IMR-90 (cell line): ENCODE data around the gene PDE4B. TPM values are rescaled to one million over a fixed set of nuclear protein-coding genes. Genes with fewer than 3 reads are reported as not detected.

Source experiments
- ATAC-seq: fragments of 200-7000 bp; cut with Tn5 transposase; 2 replicates; pipeline ENCODE4 v1.9.1; 2020; ENCODE audit warnings: low read depth, mild to moderate bottlenecking, moderate library complexity
- BruUV-seq: library from RNA; stranded (reverse); fragments of 400-500 nt; replicated peaks from 2 replicates; lab custom pipeline; 2021; lab: Mats Ljungman, UMichigan
- CTCF ChIA-PET: fragments of 300-600 bp; formaldehyde crosslinking; extraction: SDS; loops from one replicate; lab custom pipeline; 2021; ENCODE audit warnings: antibody characterized with exemption; lab: Yijun Ruan, JAX
- POLR2A ChIA-PET: fragments of 300-600 bp; sonication (Branson Sonifier 250); formaldehyde crosslinking; loops from one replicate; lab custom pipeline; 2022; ENCODE audit warnings: antibody characterized with exemption; ENCODE audit not compliant: unreplicated experiment; lab: Charles Lee
- DNase-seq: peaks from one replicate; pipeline ENCODE4 v3.0.0; 2013
- H2AFZ ChIP-seq: replicated peaks from 2 replicates; pipeline ENCODE3; 2013; ENCODE audit warnings: low read length, mild to moderate bottlenecking; ENCODE audit not compliant: poor library complexity
- H2AK5ac ChIP-seq: 2 replicates; pipeline ENCODE4 v1.6.1; 2013; ENCODE audit warnings: low read depth, low read length, inconsistent platforms
- H2AK9ac ChIP-seq: replicated peaks from 2 replicates; pipeline ENCODE3; 2013; ENCODE audit warnings: mild to moderate bottlenecking, low read depth, low read length, moderate library complexity; ENCODE audit not compliant: poor library complexity
- H2BK120ac ChIP-seq: 2 replicates; pipeline ENCODE4 v1.6.1; 2013; ENCODE audit warnings: low read depth, low read length, inconsistent platforms
- H2BK15ac ChIP-seq: 3 replicates; pipeline ENCODE4 v1.6.1; 2013; ENCODE audit warnings: low read depth, low read length, inconsistent platforms
- H2BK20ac ChIP-seq: 2 replicates; pipeline ENCODE4 v1.6.1; 2013; ENCODE audit warnings: low read depth, mild to moderate bottlenecking, inconsistent platforms, low read length, moderate library complexity
- H2BK5ac ChIP-seq: 2 replicates; pipeline ENCODE4 v1.6.1; 2013; ENCODE audit warnings: mild to moderate bottlenecking, low read depth, low read length, inconsistent platforms; ENCODE audit not compliant: poor library complexity, severe bottlenecking
- H3K14ac ChIP-seq: replicated peaks from 2 replicates; pipeline ENCODE4 v1.6.1; 2013; ENCODE audit warnings: low read depth, low read length, inconsistent platforms
- H3K18ac ChIP-seq: 2 replicates; pipeline ENCODE4 v1.6.1; 2013; ENCODE audit warnings: low read depth, low read length, control low read depth
- H3K23ac ChIP-seq: 2 replicates; pipeline ENCODE4 v1.6.1; 2013; ENCODE audit warnings: low read depth, low read length, inconsistent platforms
- H3K27ac ChIP-seq: 2 replicates; pipeline ENCODE4 v1.5.1; 2013; ENCODE audit warnings: mild to moderate bottlenecking, control low read depth, low read length; ENCODE audit not compliant: insufficient read depth
- H3K27me3 ChIP-seq: 2 replicates; pipeline ENCODE4 v1.6.1; 2013; ENCODE audit warnings: low read length; ENCODE audit not compliant: control insufficient read depth, insufficient read depth
- H3K36me3 ChIP-seq: 2 replicates; pipeline ENCODE4 v1.6.1; 2013; ENCODE audit warnings: low read length, mixed read lengths; ENCODE audit not compliant: control insufficient read depth, insufficient read depth
- H3K4ac ChIP-seq: 2 replicates; pipeline ENCODE4 v1.6.1; 2013; ENCODE audit warnings: low read depth, low read length, inconsistent platforms
- H3K4me1 ChIP-seq: 2 replicates; pipeline ENCODE4 v1.6.1; 2013; ENCODE audit warnings: low read length, mixed read lengths; ENCODE audit not compliant: control insufficient read depth, insufficient read depth
- H3K4me2 ChIP-seq: 2 replicates; pipeline ENCODE4 v1.6.1; 2013; ENCODE audit warnings: low read depth, mild to moderate bottlenecking, control low read depth, low read length, moderate library complexity
- H3K4me3 ChIP-seq: 2 replicates; pipeline ENCODE4 v1.5.1; 2013; ENCODE audit warnings: low read depth, mild to moderate bottlenecking, control low read depth, low read length, moderate library complexity; ENCODE audit not compliant: insufficient read depth
- H3K56ac ChIP-seq: 2 replicates; pipeline ENCODE4 v1.6.1; 2013; ENCODE audit warnings: low read length, inconsistent platforms; ENCODE audit not compliant: insufficient read depth; ENCODE audit errors: extremely low read depth
- H3K79me1 ChIP-seq, 2 experiments: 2 replicates each; pipeline ENCODE4 v1.6.1; 2013; ENCODE audit warnings: low read length in 2 of 2, inconsistent platforms in 1 of 2, low read depth in 1 of 2
- H3K9ac ChIP-seq: 2 replicates; pipeline ENCODE4 v1.6.1; 2013; ENCODE audit warnings: low read depth, low read length, control low read depth
- H3K9me1 ChIP-seq: 2 replicates; pipeline ENCODE4 v1.6.1; 2013; ENCODE audit warnings: low read length, inconsistent platforms; ENCODE audit not compliant: insufficient read depth
- H3K9me3 ChIP-seq: 2 replicates; pipeline ENCODE4 v1.6.1; 2013; ENCODE audit warnings: low read length; ENCODE audit not compliant: control insufficient read depth, insufficient read depth
- H4K20me1 ChIP-seq: 2 replicates; pipeline ENCODE4 v1.6.1; 2013; ENCODE audit warnings: low read length, inconsistent platforms; ENCODE audit not compliant: insufficient read depth
- H4K5ac ChIP-seq: 2 replicates; pipeline ENCODE4 v1.6.1; 2013; ENCODE audit warnings: mild to moderate bottlenecking, low read depth, low read length, control low read depth
- H4K8ac ChIP-seq, 2 experiments: 2 replicates each; pipeline ENCODE4 v1.6.1; 2013; ENCODE audit warnings: low read depth in 2 of 2, low read length in 2 of 2, control low read depth in 1 of 2, inconsistent platforms in 1 of 2
- H4K91ac ChIP-seq: 2 replicates; pipeline ENCODE4 v1.6.1; 2013; ENCODE audit warnings: low read depth, low read length, inconsistent platforms; ENCODE audit not compliant: insufficient read depth
- BHLHE40 ChIP-seq: fragments of 150-350 bp; IDR thresholded peaks from 2 replicates; pipeline ENCODE4 v1.6.1; 2016; ENCODE audit warnings: mild to moderate bottlenecking, low read depth, low read length
- CEBPB ChIP-seq: IDR thresholded peaks from 2 replicates; pipeline ENCODE4 v1.6.1; 2012; ENCODE audit warnings: low read depth, low read length, improper control_type of control experiment
- CHD1 ChIP-seq: IDR thresholded peaks from 2 replicates; pipeline ENCODE4 v1.6.1; 2012; ENCODE audit warnings: low read depth, low read length, improper control_type of control experiment
- ELK1 ChIP-seq: fragments of 150-350 bp; IDR thresholded peaks from 2 replicates; pipeline ENCODE4 v1.6.1; 2016; ENCODE audit warnings: low read depth, mild to moderate bottlenecking, low read length, moderate library complexity, borderline replicate concordance
- FOS ChIP-seq: fragments of 150-350 bp; IDR thresholded peaks from 2 replicates; pipeline ENCODE4 v1.6.1; 2016; ENCODE audit warnings: low read depth, low read length
- MAFK ChIP-seq: IDR thresholded peaks from 2 replicates; pipeline ENCODE4 v1.6.1; 2012; ENCODE audit warnings: low read depth, low read length, improper control_type of control experiment
- MAZ ChIP-seq: IDR thresholded peaks from 2 replicates; pipeline ENCODE4 v1.6.1; 2012; ENCODE audit warnings: low read depth, mild to moderate bottlenecking, low read length, improper control_type of control experiment, moderate library complexity, borderline replicate concordance
- MXI1 ChIP-seq: IDR thresholded peaks from 2 replicates; pipeline ENCODE4 v1.6.1; 2012; ENCODE audit warnings: low read depth, mild to moderate bottlenecking, low read length, moderate library complexity, borderline replicate concordance
- NFE2L2 ChIP-seq: fragments of 150-350 bp; IDR thresholded peaks from 2 replicates; pipeline ENCODE4 v1.6.1; 2016; ENCODE audit warnings: low read depth, mild to moderate bottlenecking, low read length
- POLR2A ChIP-seq: IDR thresholded peaks from 2 replicates; pipeline ENCODE4 v1.6.1; 2012; ENCODE audit warnings: mild to moderate bottlenecking, low read depth, low read length
- RAD21 ChIP-seq: IDR thresholded peaks from 2 replicates; pipeline ENCODE4 v1.6.1; 2012; ENCODE audit warnings: low read length, improper control_type of control experiment
- RFX5 ChIP-seq: IDR thresholded peaks from 2 replicates; pipeline ENCODE4 v1.8.0; 2012; ENCODE audit warnings: low read depth, mild to moderate bottlenecking, low read length, moderate library complexity
- SMC3 ChIP-seq: fragments of 150-350 bp; IDR thresholded peaks from 2 replicates; pipeline ENCODE4 v1.6.1; 2016; ENCODE audit warnings: low read depth, mild to moderate bottlenecking, antibody characterized with exemption, low read length, moderate library complexity
- USF2 ChIP-seq: fragments of 150-350 bp; IDR thresholded peaks from 2 replicates; pipeline ENCODE4 v1.6.1; 2017; ENCODE audit warnings: mild to moderate bottlenecking, antibody characterized with exemption, low read length, low read depth
- WGBS, 2 experiments: methylation state at CpG; one replicate each; pipeline versions ENCODE4 v1.1.5 to v1.1.7; 2013; ENCODE audit warnings: missing lambda C conversion rate in 2 of 2; ENCODE audit not compliant: insufficient read length in 1 of 2; ENCODE audit errors: extremely low coverage in 2 of 2; 5-methylcytosine and 5-hydroxymethylcytosine counted together
- dilution Hi-C: fragments of 300-500 bp; cut with HindIII; formaldehyde crosslinking; loops from one replicate; pipeline ENCODE4 v1.14.3; 2018; ENCODE audit warnings: low sequenced_read_pairs; ENCODE audit not compliant: unreplicated experiment
- in situ Hi-C: fragments of 300-500 bp; cut with MboI; formaldehyde crosslinking; loops from 3 replicates; pipeline ENCODE4 v1.14.3; 2019; ENCODE audit warnings: low sequenced_read_pairs, inconsistent platforms, mixed read lengths
- intact Hi-C: fragments of 100-400 bp; cut with micrococcal nuclease; formaldehyde crosslinking; loops from 2 replicates; pipeline ENCODE4 v1.10.0; 2022
- polyA plus RNA-seq, 3 experiments: library from polyadenylated mRNA; depleted of rRNA; stranded (reverse); fragments of >200 nt; gene quantifications; 2 replicates each; pipeline ENCODE4 v1.2.3, GENCODE V29; 2012; ENCODE audit warnings: low replicate concordance in 1 of 3
- total RNA-seq: library from RNA; depleted of rRNA; stranded (reverse); fragments of >200 nt; gene quantifications from 2 replicates; pipeline ENCODE4 v1.2.3, GENCODE V29; 2012
- TF ChIP-seq, protein P1 (sequence below): conservative IDR thresholded peaks from 2 replicates; pipeline ENCODE4 v1.5.1; 2012; ENCODE audit warnings: mild to moderate bottlenecking, low read depth, low read length, improper control_type of control experiment

The PDE4B gene
- total and polyA plus RNA-seq, 2 of the 4 experiments (the other 2 are of a cell fraction) = 5.8 to 21.3 TPM

DNA sequence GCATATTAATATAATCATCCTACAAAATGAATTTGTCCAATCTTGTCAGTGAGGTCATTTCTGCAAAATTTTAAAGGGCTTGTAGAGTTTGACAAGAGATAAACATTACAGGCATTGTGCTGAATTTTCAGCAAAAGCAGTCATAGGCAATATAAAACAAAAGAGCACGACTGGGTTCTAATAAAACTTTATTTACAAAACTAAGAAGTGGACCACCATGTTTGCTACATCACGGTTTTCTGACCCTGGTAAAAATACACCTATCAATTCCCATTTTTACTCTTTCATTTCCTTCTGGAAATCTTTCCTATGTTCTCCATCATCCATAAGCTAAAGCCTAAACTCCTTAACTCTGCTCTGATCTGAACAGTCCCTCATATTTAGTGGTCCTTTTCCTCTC lies 511.4 kb downstream of the PDE4B start:
- DNase-seq (no peak), ATAC-seq (no peak)
- H4K8ac ChIP-seq = no peak overlapping the region
- no peaks in the 10 kb centered on the region for H3K9me3 ChIP-seq
- H2AFZ ChIP-seq = no peak overlapping the region
- dilution Hi-C loops = no loop called here
- H4K5ac ChIP-seq = no peak overlapping the region
- no peaks in the 10 kb centered on the region for H3K36me3 ChIP-seq
- H3K14ac ChIP-seq = no peak overlapping the region
- intact Hi-C loops = no loop called here
- no peak overlapping the region for H3K27ac ChIP-seq
- H2BK120ac ChIP-seq = no peak overlapping the region
- no peaks in the 10 kb centered on the region; the same call in 1 of the 2 replicates for H3K4me1 ChIP-seq
- TF ChIP-seq NFE2L2 (no peak), ELK1 (no peak), POLR2A (no peak), BHLHE40 (no peak), CHD1 (no peak), FOS (no peak), RAD21 (no peak), USF2 (no peak), CEBPB (no peak), MXI1 (no peak), MAFK (no peak), MAZ (no peak), RFX5 (no peak), SMC3 (no peak)
- TF ChIP-seq, protein P1, sequence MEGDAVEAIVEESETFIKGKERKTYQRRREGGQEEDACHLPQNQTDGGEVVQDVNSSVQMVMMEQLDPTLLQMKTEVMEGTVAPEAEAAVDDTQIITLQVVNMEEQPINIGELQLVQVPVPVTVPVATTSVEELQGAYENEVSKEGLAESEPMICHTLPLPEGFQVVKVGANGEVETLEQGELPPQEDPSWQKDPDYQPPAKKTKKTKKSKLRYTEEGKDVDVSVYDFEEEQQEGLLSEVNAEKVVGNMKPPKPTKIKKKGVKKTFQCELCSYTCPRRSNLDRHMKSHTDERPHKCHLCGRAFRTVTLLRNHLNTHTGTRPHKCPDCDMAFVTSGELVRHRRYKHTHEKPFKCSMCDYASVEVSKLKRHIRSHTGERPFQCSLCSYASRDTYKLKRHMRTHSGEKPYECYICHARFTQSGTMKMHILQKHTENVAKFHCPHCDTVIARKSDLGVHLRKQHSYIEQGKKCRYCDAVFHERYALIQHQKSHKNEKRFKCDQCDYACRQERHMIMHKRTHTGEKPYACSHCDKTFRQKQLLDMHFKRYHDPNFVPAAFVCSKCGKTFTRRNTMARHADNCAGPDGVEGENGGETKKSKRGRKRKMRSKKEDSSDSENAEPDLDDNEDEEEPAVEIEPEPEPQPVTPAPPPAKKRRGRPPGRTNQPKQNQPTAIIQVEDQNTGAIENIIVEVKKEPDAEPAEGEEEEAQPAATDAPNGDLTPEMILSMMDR = no peak
- H3K79me1 ChIP-seq = no peaks in the 10 kb centered on the region
- H3K4me2 ChIP-seq = no peak overlapping the region
- 0 out of 2 replicates have a peak, but pooled peaks cover 3% of the 10 kb centered on the region for H3K9me1 ChIP-seq
- 100% methylated on average over 2 of the region's 2 CpGs; no CpG with 5 or more reads in 1 of the 2 experiments for WGBS, 2 experiments
- no peak overlapping the region for H2BK5ac ChIP-seq
- H3K18ac ChIP-seq = no peak overlapping the region
- no peak overlapping the region for H3K56ac ChIP-seq
- H3K27me3 ChIP-seq = no peaks in the 10 kb centered on the region
- H2BK20ac ChIP-seq = no peak overlapping the region
- H2AK9ac ChIP-seq = no peak overlapping the region
- H3K4me3 ChIP-seq = no peak overlapping the region
- no peak overlapping the region for H3K4ac ChIP-seq
- no peak overlapping the region for H2AK5ac ChIP-seq
- no peak overlapping the region for H3K23ac ChIP-seq
- ChIA-PET CTCF (interaction anchor here (1.0 kb wide), 1 partner anchor 142 kb away, joined by 3 read pairs; no protein-coding TSS in a partner anchor), POLR2A (no interaction called here)
- H4K20me1 ChIP-seq = no peaks in the 10 kb centered on the region
- no peak overlapping the region for H4K91ac ChIP-seq
- no peak overlapping the region for H2BK15ac ChIP-seq
- BruUV-seq = no TSS peak
- in situ Hi-C loops = no loop called here
- no peak overlapping the region for H3K9ac ChIP-seq
